HepG2 (cell line): ENCODE results near the gene MTG1. TPM values are rescaled to one million over a fixed set of nuclear protein-coding genes. Genes with fewer than 3 reads are reported as not detected.

Source experiments
- AGO1 ChIP-seq: fragments of 200-400 bp; formaldehyde crosslinking; IDR thresholded peaks from 2 replicates; pipeline ENCODE4 v1.6.1; 2017; ENCODE audit warnings: mild to moderate bottlenecking, low read depth, low read length, moderate library complexity; ENCODE audit not compliant: poor library complexity, severe bottlenecking
- ASH2L ChIP-seq: fragments of 300-600, 200-600 bp; sonication (generic); IDR thresholded peaks from 2 replicates; pipeline ENCODE4 v1.7.0; 2017; ENCODE audit warnings: low read depth, mild to moderate bottlenecking, moderate library complexity, mixed read lengths, low read length; ENCODE audit not compliant: insufficient read length
- BCLAF1 ChIP-seq: fragments of 450-650 bp; IDR thresholded peaks from 2 replicates; pipeline ENCODE4 v1.6.1; 2017; ENCODE audit warnings: mild to moderate bottlenecking
- DMTF1 ChIP-seq: sonication (generic); formaldehyde crosslinking; IDR thresholded peaks from 2 replicates; pipeline ENCODE4 v1.4.0; 2020; ENCODE audit warnings: mild to moderate bottlenecking, missing genetic modification reagents
- IRF9 ChIP-seq: sonication (generic); formaldehyde crosslinking; IDR thresholded peaks from 2 replicates; pipeline ENCODE4 v1.8.0; 2022; ENCODE audit warnings: missing genetic modification reagents, mild to moderate bottlenecking, borderline replicate concordance
- KLF11 ChIP-seq: IDR thresholded peaks from 2 replicates; pipeline ENCODE4 v1.6.1; 2016; ENCODE audit warnings: missing compliant biosample characterization
- MIER2 ChIP-seq: IDR thresholded peaks from 2 replicates; pipeline ENCODE4 v1.6.1; 2016; ENCODE audit warnings: missing biosample characterization, missing genetic modification reagents
- MLX ChIP-seq: IDR thresholded peaks from 2 replicates; pipeline ENCODE4 v1.6.1; 2016
- MXI1 ChIP-seq: IDR thresholded peaks from 3 replicates; pipeline ENCODE4 v1.6.1; 2012; ENCODE audit warnings: low read depth, low read length, inconsistent platforms, borderline replicate concordance
- NKX3-1 ChIP-seq: sonication (generic); formaldehyde crosslinking; IDR thresholded peaks from 2 replicates; pipeline ENCODE4 v1.5.0; 2020; ENCODE audit warnings: missing genetic modification reagents
- PBX3 ChIP-seq: sonication (generic); formaldehyde crosslinking; IDR thresholded peaks from 2 replicates; pipeline ENCODE4 v1.8.1; 2023; ENCODE audit warnings: missing genetic modification reagents, inconsistent platforms, borderline replicate concordance
- SOX6 ChIP-seq, 2 experiments: fragments of 450-650 bp in 1 of 2; sonication (generic) in 1 of 2; formaldehyde crosslinking in 1 of 2; IDR thresholded peaks; 2 replicates each; pipeline versions ENCODE4 v1.4.0 to v1.6.1; 2017 to 2020; ENCODE audit warnings: antibody characterized with exemption in 1 of 2, mild to moderate bottlenecking in 1 of 2, missing genetic modification reagents in 1 of 2
- TP53 ChIP-seq: sonication (generic); formaldehyde crosslinking; conservative IDR thresholded peaks from 2 replicates; pipeline ENCODE4 v1.4.0; 2020; ENCODE audit warnings: missing genetic modification reagents
- ZBTB21 ChIP-seq: sonication (generic); formaldehyde crosslinking; IDR thresholded peaks from 2 replicates; pipeline ENCODE4 v1.4.0; 2020; ENCODE audit warnings: missing genetic modification reagents
- ZFP36 ChIP-seq: fragments of 150-350 bp; IDR thresholded peaks from 2 replicates; pipeline ENCODE4 v1.6.1; 2018; ENCODE audit warnings: borderline replicate concordance, low read length, low read depth; ENCODE audit not compliant: partially characterized antibody
- ZFP37 ChIP-seq: sonication (generic); formaldehyde crosslinking; IDR thresholded peaks from 2 replicates; pipeline ENCODE4 v1.4.0; 2020; ENCODE audit warnings: missing genetic modification reagents, borderline replicate concordance
- ZNF569 ChIP-seq: sonication (generic); formaldehyde crosslinking; IDR thresholded peaks from 2 replicates; pipeline ENCODE4 v1.5.0; 2020; ENCODE audit warnings: mild to moderate bottlenecking, missing genetic modification reagents, moderate library complexity, borderline replicate concordance
- ZNF740 ChIP-seq: sonication (generic); formaldehyde crosslinking; IDR thresholded peaks from 2 replicates; pipeline ENCODE4 v1.4.0; 2020; ENCODE audit warnings: missing genetic modification reagents
- ZNF784 ChIP-seq: sonication (generic); formaldehyde crosslinking; IDR thresholded peaks from 2 replicates; pipeline ENCODE4 v1.5.1; 2020; ENCODE audit warnings: missing genetic modification reagents, mild to moderate bottlenecking, borderline replicate concordance
- polyA plus RNA-seq, 8 experiments: library from polyadenylated mRNA; depleted of rRNA in 3 of 8; stranded (reverse) in 7 of 8; unstranded in 1 of 8; fragments of >200 nt; fragmentation: Illumina TruSeq in 4 of 8; extraction: Trizol in 4 of 8; gene quantifications; 2 replicates each; pipeline versions ENCODE4 v1.2.1 to v1.2.3, GENCODE V29; 2011 to 2016; ENCODE audit warnings: low read depth in 4 of 8, missing spikeins in 1 of 8, mixed read lengths in 1 of 8; ENCODE audit not compliant: insufficient read depth in 1 of 8
- total RNA-seq, 5 experiments: library from RNA; depleted of rRNA; stranded (reverse); fragments of >200 nt; fragmentation: Illumina TruSeq; extraction: Trizol; gene quantifications; 2 replicates each; pipeline ENCODE4 v1.2.3, GENCODE V29; 2016; ENCODE audit warnings: low read depth in 1 of 5

MTG1 gene
- total and polyA plus RNA-seq, 2 of the 13 experiments (the other 11 are each of a cell fraction or from before 2014, with no cell fraction given): 42.0 to 103 TPM

GRCh38 chr10:133350283-133350949 is 43.5 kb upstream of the MTG1 start (continued):
- TF ChIP-seq DMTF1 (CRISPR knock-in tag): no peak
- no peak for TF ChIP-seq ASH2L
- TF ChIP-seq BCLAF1: no peak
- TF ChIP-seq AGO1: peak; percentile 60
- TF ChIP-seq MXI1: no peak
- no peak for TF ChIP-seq ZFP37 (CRISPR knock-in tag)
- TF ChIP-seq ZBTB21 (CRISPR knock-in tag): no peak
- no peak for TF ChIP-seq ZNF569 (CRISPR knock-in tag)
- TF ChIP-seq SOX6 (IDR thresholded peaks at IDR 0.05): no peak
- TF ChIP-seq SOX6 (CRISPR knock-in tag; IDR thresholded peaks at IDR 0.05): no peak
- no peak for TF ChIP-seq TP53 (CRISPR knock-in tag)
- 0 out of 2 replicates have a peak, but pooled peaks have one; percentile 27 for TF ChIP-seq ZNF784
- 0 out of 2 replicates have a peak, but pooled peaks have one; percentile 37 for TF ChIP-seq ZNF740
- TF ChIP-seq MIER2 (CRISPR knock-in tag): no peak
- TF ChIP-seq ZFP36: no peak
- TF ChIP-seq NKX3-1: no peak
- TF ChIP-seq MLX: no peak
- TF ChIP-seq PBX3 (CRISPR knock-in tag): no peak
- TF ChIP-seq IRF9 (CRISPR knock-in tag): no peak
- TF ChIP-seq KLF11: no peak
